H1 (cell line): Measurements from ENCODE around the gene REPS1. TPM values are rescaled to one million over a fixed set of nuclear protein-coding genes. Genes with fewer than 3 reads are reported as not detected.

ENCODE experiments used
- CTCF ChIA-PET: fragments of 300-600 bp; sonication (Branson Sonifier 250); formaldehyde crosslinking; loops from one replicate; lab custom pipeline; 2021; ENCODE audit not compliant: partially characterized antibody; lab: Charles Lee
- POLR2A ChIA-PET: fragments of 300-600 bp; sonication (Branson Sonifier 250); formaldehyde crosslinking; loops from one replicate; lab custom pipeline; 2021; ENCODE audit warnings: inconsistent platforms; ENCODE audit not compliant: partially characterized antibody; lab: Charles Lee
- DNase-seq, 2 experiments: peaks; one replicate each; pipeline versions ENCODE4 v3.0.0 to v3.0.0-alpha.2; 2010 to 2022; ENCODE audit warnings: low spot score in 2 of 2, low read depth in 1 of 2, mixed read lengths in 1 of 2
- FAIRE-seq: peaks from 2 replicates; lab custom pipeline; 2011; peaks lifted over from hg19 to GRCh38; lab: Jason Lieb, UNC
- H2AFZ ChIP-seq: 2 replicates; pipeline ENCODE4 v1.8.1; 2012; ENCODE audit warnings: low read length, inconsistent platforms
- H2AK5ac ChIP-seq: 2 replicates; pipeline ENCODE4 v1.6.1; 2013; ENCODE audit warnings: low read depth, low read length
- H2BK120ac ChIP-seq: replicated peaks from 2 replicates; pipeline ENCODE3; 2013; ENCODE audit warnings: low read depth, low read length, inconsistent platforms
- H2BK12ac ChIP-seq: 2 replicates; pipeline ENCODE4 v1.6.1; 2013; ENCODE audit warnings: low read depth, low read length
- H2BK15ac ChIP-seq: 2 replicates; pipeline ENCODE4 v1.6.1; 2013; ENCODE audit warnings: low read length
- H2BK20ac ChIP-seq: 2 replicates; pipeline ENCODE4 v1.6.1; 2013; ENCODE audit warnings: low read length
- H2BK5ac ChIP-seq: 2 replicates; pipeline ENCODE4 v1.6.1; 2013; ENCODE audit warnings: low read depth, low read length
- H3K14ac ChIP-seq: 2 replicates; pipeline ENCODE4 v1.6.1; 2013; ENCODE audit warnings: inconsistent platforms; ENCODE audit not compliant: insufficient read length
- H3K18ac ChIP-seq: 2 replicates; pipeline ENCODE4 v1.6.1; 2013; ENCODE audit warnings: low read length; ENCODE audit errors: extremely low read depth
- H3K23ac ChIP-seq: 2 replicates; pipeline ENCODE4 v1.6.1; 2013; ENCODE audit warnings: inconsistent platforms; ENCODE audit not compliant: insufficient read length
- H3K23me2 ChIP-seq: 2 replicates; pipeline ENCODE4 v1.6.1; 2013; ENCODE audit warnings: low read depth, low read length
- H3K27ac ChIP-seq: 2 replicates; pipeline ENCODE4 v1.6.1; 2011; ENCODE audit warnings: low read depth, low read length, inconsistent platforms
- H3K27me3 ChIP-seq, 4 experiments: replicated peaks in 1 of 4; 1 replicate in 1 of 4; 2 replicates in 3 of 4; pipeline versions ENCODE4 v1.6.1 to v1.8.1; 2011 to 2013; ENCODE audit warnings: low read length in 3 of 4, mild to moderate bottlenecking in 3 of 4, inconsistent platforms in 2 of 4, mixed read lengths in 2 of 4, moderate library complexity in 1 of 4; ENCODE audit not compliant: control insufficient read depth in 3 of 4, insufficient read depth in 3 of 4; ENCODE audit errors: extremely low read depth in 1 of 4
- H3K36me3 ChIP-seq, 4 experiments: 2 replicates each; pipeline versions ENCODE4 v1.6.1 to v1.8.1; 2011 to 2013; ENCODE audit warnings: mild to moderate bottlenecking in 4 of 4, low read length in 3 of 4, moderate library complexity in 2 of 4, control low read depth in 1 of 4, inconsistent platforms in 1 of 4; ENCODE audit not compliant: insufficient read depth in 4 of 4, control insufficient read depth in 2 of 4
- H3K4ac ChIP-seq: replicated peaks from 2 replicates; pipeline ENCODE3; 2013; ENCODE audit warnings: low read length, low read depth, mixed read lengths, inconsistent platforms; ENCODE audit not compliant: insufficient read length
- H3K4me1 ChIP-seq, 4 experiments: replicated peaks in 1 of 4; 1 replicate in 1 of 4; 2 replicates in 3 of 4; pipeline versions ENCODE4 v1.6.1 to v1.8.1; 2011 to 2013; ENCODE audit warnings: low read length in 3 of 4, inconsistent platforms in 2 of 4, mixed read lengths in 1 of 4; ENCODE audit not compliant: insufficient read depth in 4 of 4, control insufficient read depth in 3 of 4
- H3K4me2 ChIP-seq, 2 experiments: 2 replicates each; pipeline versions ENCODE4 v1.6.1 to v1.8.1; 2011 to 2013; ENCODE audit warnings: low read depth in 2 of 2, low read length in 2 of 2, control low read depth in 1 of 2, inconsistent platforms in 1 of 2, mild to moderate bottlenecking in 1 of 2; ENCODE audit not compliant: insufficient read depth in 1 of 2
- H3K4me3 ChIP-seq, 4 experiments: fragments of 200-600, 300-600 bp in 1 of 4; sonication (generic), shearing (Covaris generic), sonication (Bioruptor Twin) in 1 of 4; 2 replicates each; pipeline versions ENCODE4 v1.5.1 to v1.8.1; 2011 to 2016; ENCODE audit warnings: low read length in 4 of 4, low read depth in 3 of 4, control low read depth in 2 of 4, inconsistent platforms in 2 of 4, mild to moderate bottlenecking in 2 of 4, mixed read lengths in 1 of 4, moderate library complexity in 1 of 4; ENCODE audit not compliant: insufficient read depth in 2 of 4; ENCODE audit errors: extremely low read depth in 1 of 4
- H3K56ac ChIP-seq: replicated peaks from 2 replicates; pipeline ENCODE3; 2013; ENCODE audit warnings: low read depth, mild to moderate bottlenecking, mixed read lengths, low read length, inconsistent platforms; ENCODE audit not compliant: insufficient read length
- H3K79me1 ChIP-seq: 2 replicates; pipeline ENCODE4 v1.6.1; 2013; ENCODE audit warnings: low read depth, low read length, control low read depth
- H3K79me2 ChIP-seq, 2 experiments: 2 replicates each; pipeline versions ENCODE4 v1.6.1 to v1.8.1; 2012 to 2013; ENCODE audit warnings: low read length in 2 of 2, mild to moderate bottlenecking in 2 of 2, inconsistent platforms in 1 of 2; ENCODE audit not compliant: insufficient read depth in 2 of 2, control insufficient read depth in 1 of 2
- H3K9ac ChIP-seq, 4 experiments: replicated peaks in 1 of 4; 1 replicate in 1 of 4; 2 replicates in 3 of 4; pipeline versions ENCODE4 v1.6.1 to v1.8.1; 2011 to 2013; ENCODE audit warnings: low read depth in 3 of 4, low read length in 3 of 4, control low read depth in 2 of 4, mild to moderate bottlenecking in 2 of 4, moderate library complexity in 2 of 4, inconsistent platforms in 1 of 4; ENCODE audit errors: extremely low read depth in 1 of 4
- H3K9me3 ChIP-seq, 2 experiments: 2 replicates each; pipeline versions ENCODE4 v1.6.1 to v1.8.1; 2012 to 2013; ENCODE audit warnings: mild to moderate bottlenecking in 2 of 2, moderate library complexity in 2 of 2, control low read depth in 1 of 2, inconsistent platforms in 1 of 2, low read depth in 1 of 2, low read length in 1 of 2, mixed read lengths in 1 of 2; ENCODE audit not compliant: insufficient read depth in 2 of 2
- H4K20me1 ChIP-seq, 2 experiments: replicated peaks in 1 of 2; 2 replicates each; pipeline versions ENCODE3 to v1.8.1; 2011 to 2013; ENCODE audit warnings: inconsistent platforms in 2 of 2, low read length in 2 of 2, mild to moderate bottlenecking in 1 of 2; ENCODE audit not compliant: insufficient read depth in 2 of 2, control insufficient read depth in 1 of 2
- H4K5ac ChIP-seq: 2 replicates; pipeline ENCODE4 v1.6.1; 2013; ENCODE audit warnings: low read length, low read depth, mixed read lengths, inconsistent platforms; ENCODE audit not compliant: insufficient read length
- H4K8ac ChIP-seq: 2 replicates; pipeline ENCODE4 v1.8.0; 2013; ENCODE audit warnings: mild to moderate bottlenecking, moderate library complexity, low read length, inconsistent platforms; ENCODE audit not compliant: insufficient read depth; ENCODE audit errors: extremely low read depth
- H4K91ac ChIP-seq: replicated peaks from 2 replicates; pipeline ENCODE3; 2013; ENCODE audit warnings: low read length, mixed read lengths, inconsistent platforms; ENCODE audit not compliant: insufficient read length
- ATF3 ChIP-seq: IDR thresholded peaks from 2 replicates; pipeline ENCODE4 v1.6.1; 2011; ENCODE audit warnings: low read depth, mild to moderate bottlenecking, low read length; ENCODE audit not compliant: insufficient read depth
- HDAC6 ChIP-seq: IDR thresholded peaks from one replicate; pipeline ENCODE4 v1.7.1; 2012; ENCODE audit warnings: low read depth, mild to moderate bottlenecking, inconsistent platforms, low read length, moderate library complexity
- JUND ChIP-seq: IDR thresholded peaks from 2 replicates; pipeline ENCODE4 v1.6.1; 2011; ENCODE audit warnings: mild to moderate bottlenecking, improper control_type of control experiment, low read length
- POLR2A ChIP-seq, 2 experiments: IDR thresholded peaks; 1 replicate in 1 of 2; 2 replicates in 1 of 2; pipeline ENCODE4 v1.6.1; 2011; ENCODE audit warnings: low read depth in 2 of 2, low read length in 2 of 2, mild to moderate bottlenecking in 2 of 2; ENCODE audit errors: control extremely low read depth in 1 of 2
- RAD21 ChIP-seq, 2 experiments: IDR thresholded peaks in 1 of 2; conservative IDR thresholded peaks in 1 of 2; 2 replicates each; pipeline ENCODE4 v1.6.1; 2011; ENCODE audit warnings: low read depth in 2 of 2, low read length in 2 of 2, improper control_type of control experiment in 1 of 2, inconsistent platforms in 1 of 2, mild to moderate bottlenecking in 1 of 2, moderate library complexity in 1 of 2
- RBBP5 ChIP-seq: IDR thresholded peaks from 2 replicates; pipeline ENCODE4 v1.7.1; 2012; ENCODE audit warnings: low read depth, mild to moderate bottlenecking, inconsistent platforms, low read length, moderate library complexity, borderline replicate concordance
- SIRT6 ChIP-seq: IDR thresholded peaks from one replicate; pipeline ENCODE4 v1.7.1; 2012; ENCODE audit warnings: low read length, inconsistent platforms
- SIX5 ChIP-seq: IDR thresholded peaks from 2 replicates; pipeline ENCODE4 v1.6.1; 2011; ENCODE audit warnings: mild to moderate bottlenecking, low read depth, low read length
- SP1 ChIP-seq: IDR thresholded peaks from 2 replicates; pipeline ENCODE4 v1.6.1; 2011; ENCODE audit warnings: low read depth, low read length
- USF2 ChIP-seq: IDR thresholded peaks from 2 replicates; pipeline ENCODE4 v1.6.1; 2011; ENCODE audit warnings: low read length, improper control_type of control experiment
- WGBS, 2 experiments: shearing (Covaris generic) in 1 of 2; methylation state at CpG; one replicate each; pipeline versions ENCODE4 v1.1.6 to v1.1.7; 2013 to 2015; ENCODE audit warnings: low lambda C conversion rate in 2 of 2, mixed read lengths in 2 of 2, inconsistent platforms in 1 of 2, low coverage in 1 of 2, missing lambda C conversion rate in 1 of 2; ENCODE audit not compliant: insufficient replicate concordance in 2 of 2, insufficient coverage in 1 of 2, insufficient read length in 1 of 2; ENCODE audit errors: extremely low coverage in 1 of 2, missing lambda C conversion rate in 1 of 2; 5-methylcytosine and 5-hydroxymethylcytosine counted together
- polyA plus RNA-seq, 7 experiments: library from polyadenylated mRNA; depleted of rRNA in 3 of 7; stranded (reverse) in 5 of 7; unstranded in 2 of 7; fragments of >200 nt in 5 of 7; fragments of 200-250 nt in 2 of 7; gene quantifications; 1 replicate in 5 of 7; 2 replicates in 1 of 7; 4 replicates in 1 of 7; pipeline versions ENCODE4 v1.2.1 to v1.2.3, GENCODE V29; 2011 to 2013; ENCODE audit warnings: missing spikeins in 2 of 7, mixed read lengths in 2 of 7
- total RNA-seq: library from RNA; stranded (reverse); fragmentation: NEBNext Ultra II Directional; extraction: Animal tissue kit (Norgen Biotek cat#: 25700); gene quantifications from 2 replicates; pipeline ENCODE4 v1.2.1, GENCODE V29; 2021

The REPS1 gene
- total and polyA plus RNA-seq, 2 of the 8 experiments (the other 6 are each of a cell fraction or from before 2014, with no cell fraction given) = 52.1 to 68.9 TPM

- no peak overlapping the region for H3K23ac ChIP-seq
- H3K79me2 ChIP-seq = no peaks in the 10 kb centered on the region
- no peak overlapping the region for H3K18ac ChIP-seq
- H4K8ac ChIP-seq = no peak overlapping the region
- no peak overlapping the region for H3K4me2 ChIP-seq
- no peak overlapping the region for H2BK20ac ChIP-seq
- no peak overlapping the region for H2BK120ac ChIP-seq
- no peak overlapping the region for H3K14ac ChIP-seq
- no peaks in the 10 kb centered on the region for H3K36me3 ChIP-seq
- CTCF ChIA-PET = interaction anchor here (0.9 to 1.4 kb wide), 3 partner anchors 9 to 218 kb away, joined by 3 to 4 read pairs (median 3); no protein-coding TSS in a partner anchor
- no peak overlapping the region for H2BK15ac ChIP-seq
- no peak overlapping the region for H4K5ac ChIP-seq
- no peak overlapping the region for H3K27ac ChIP-seq
- H2AK5ac ChIP-seq = no peak overlapping the region
- no peak overlapping the region for H4K91ac ChIP-seq
- no peaks in the 10 kb centered on the region for H3K79me1 ChIP-seq
- no peak overlapping the region for H3K9ac ChIP-seq
- H2BK12ac ChIP-seq = no peak overlapping the region
- POLR2A ChIA-PET = no interaction called here
- H2BK5ac ChIP-seq = no peak overlapping the region
- 87% methylated on average over 6 of the region's 6 CpGs; no CpG with 5 or more reads in 1 of the 2 experiments for WGBS, 2 experiments
- FAIRE-seq (no peak), DNase-seq (no peak)
- H4K20me1 ChIP-seq = no peaks in the 10 kb centered on the region
- no peak overlapping the region for H3K4ac ChIP-seq
- no peak overlapping the region for H3K4me3 ChIP-seq
- H3K9me3 ChIP-seq = no peaks in the 10 kb centered on the region
- no peaks in the 10 kb centered on the region for H3K27me3 ChIP-seq
- no peaks in the 10 kb centered on the region for H3K4me1 ChIP-seq
- no peaks in the 10 kb centered on the region for H3K23me2 ChIP-seq
- no peak overlapping the region for H2AFZ ChIP-seq
- TF ChIP-seq USF2 = no peak
- no peak for TF ChIP-seq POLR2A (IDR thresholded peaks at IDR 0.05; ENCODE audit: control extremely low read depth in 1 of 2, low read depth in 2 of 2, low read length in 2 of 2)
- TF ChIP-seq ATF3 = no peak
- no peak for TF ChIP-seq JUND
- no peak for TF ChIP-seq RAD21 (IDR thresholded peaks at IDR 0.05 in 1 of 2, conservative IDR thresholded peaks at IDR 0.05 in 1 of 2; ENCODE audit: low read depth in 2 of 2, low read length in 2 of 2)
- TF ChIP-seq SIRT6 = no peak
- TF ChIP-seq SIX5 = no peak
- no peak for TF ChIP-seq RBBP5
- TF ChIP-seq HDAC6 = no peak
- TF ChIP-seq SP1 = no peak
- H3K56ac ChIP-seq = no peak overlapping the region
Observed at GRCh38 chr6:138856654-138857053, 131.4 kb downstream of the REPS1 start.
